Activated CD4-positive, CD25-positive, alpha-beta regulatory T cell treated with anti-CD3 and anti-CD28 coated beads, Interleukin-2, amount 50 U/mL, for 72 hours (primary cell): ENCODE data around the gene ADAM15.

Source experiments
- DNase-seq: peaks from one replicate; pipeline ENCODE4 v3.0.0; 2021

Gene ADAM15

GRCh38 chr1:155012026-155012546 is 39.0 kb upstream of the ADAM15 start:
- no peak for DNase-seq

GRCh38 chr1:155012776-155013602 is 38.1 kb upstream of the ADAM15 start:
- DNase-seq = no peak

GRCh38 chr1:155013632-155014031 is 37.5 kb upstream of the ADAM15 start:
- no peak for DNase-seq

- no peak for DNase-seq
Observed at GRCh38 chr1:155014709-155015508, 36.2 kb upstream of the ADAM15 start.

GRCh38 chr1:155015527-155016230 is 35.4 kb upstream of the ADAM15 start:
- DNase-seq = no peak

- no peak for DNase-seq
Observed at GRCh38 chr1:155016231-155016831, 34.8 kb upstream of the ADAM15 start.

- peak; percentile 86 for DNase-seq
Observed at GRCh38 chr1:155017041-155017945, 33.8 kb upstream of the ADAM15 start.

GRCh38 chr1:155017946-155018316 is 33.2 kb upstream of the ADAM15 start:
- no peak for DNase-seq

- DNase-seq = no peak
Observed at GRCh38 chr1:155018617-155019348, 32.3 kb upstream of the ADAM15 start.

GRCh38 chr1:155019377-155020245 is 31.5 kb upstream of the ADAM15 start:
- DNase-seq = no peak

GRCh38 chr1:155022136-155022926 is 28.8 kb upstream of the ADAM15 start:
- no peak for DNase-seq

- no peak for DNase-seq
Observed at GRCh38 chr1:155022927-155023236, 28.2 kb upstream of the ADAM15 start.

- DNase-seq = no peak
Observed at GRCh38 chr1:155023627-155024026, 27.5 kb upstream of the ADAM15 start.

- no peak for DNase-seq
Observed at GRCh38 chr1:155024315-155024714, 26.8 kb upstream of the ADAM15 start.

- DNase-seq = no peak
Observed at GRCh38 chr1:155026154-155026553, 25.0 kb upstream of the ADAM15 start.

GRCh38 chr1:155026588-155026987 is 24.5 kb upstream of the ADAM15 start:
- no peak for DNase-seq

GRCh38 chr1:155029513-155030242 is 21.4 kb upstream of the ADAM15 start:
- DNase-seq = no peak

- DNase-seq = no peak
Observed at GRCh38 chr1:155030243-155030795, 20.8 kb upstream of the ADAM15 start.
